ENCODE results near the gene RPL34.

Gene RPL34

GRCh38 chr4:108624263-108625056 is 4.1 kb downstream of the RPL34 start:
- DNase-seq (ENCODE audit: low read depth): no peak

- no peak for DNase-seq (ENCODE audit: low read depth)
Measured at GRCh38 chr4:108626056-108626455, 5.7 kb downstream of the RPL34 start.

- no peak for DNase-seq (ENCODE audit: low read depth)
Measured at GRCh38 chr4:108628411-108628810, 8.0 kb downstream of the RPL34 start.

- DNase-seq (ENCODE audit: low read depth): no peak
Measured at GRCh38 chr4:108635070-108635655, 14.8 kb downstream of the RPL34 start.

- DNase-seq (ENCODE audit: low read depth): no peak
Measured at GRCh38 chr4:108636246-108636645, 15.9 kb downstream of the RPL34 start.

- DNase-seq (ENCODE audit: low read depth): no peak
Measured at GRCh38 chr4:108637856-108638255, 17.5 kb downstream of the RPL34 start.

GRCh38 chr4:108644237-108644636 is 23.9 kb downstream of the RPL34 start:
- DNase-seq (ENCODE audit: low read depth): no peak

- DNase-seq (ENCODE audit: low read depth): no peak
Measured at GRCh38 chr4:108646706-108647105, 26.3 kb downstream of the RPL34 start.

- DNase-seq (ENCODE audit: low read depth): no peak
Measured at GRCh38 chr4:108649863-108650211, 29.5 kb downstream of the RPL34 start.

GRCh38 chr4:108650212-108651013 is 30.0 kb downstream of the RPL34 start, which contains the start of gene OSTC:
OSTC (plus strand) TSS chr4:108650599; CDS start chr4:108650656, 57 bp downstream.
- peak; percentile 91 for DNase-seq (ENCODE audit: low read depth)

GRCh38 chr4:108651014-108651791 is 30.8 kb downstream of the RPL34 start:
- no peak for DNase-seq (ENCODE audit: low read depth)

GRCh38 chr4:108662629-108663028 is 42.3 kb downstream of the RPL34 start:
- DNase-seq (ENCODE audit: low read depth): no peak

GRCh38 chr4:108674356-108674977 is 54.1 kb downstream of the RPL34 start:
- DNase-seq (ENCODE audit: low read depth): no peak

Measured in activated gamma-delta T cell treated with anti-CD3 and anti-CD28 coated beads, Interleukin-2, amount 50 U/mL, for 16 hours (primary cell).